Endothelial cell of umbilical vein (primary cell): ENCODE results near the gene EMD. TPM values are rescaled to one million over a fixed set of nuclear protein-coding genes. Genes with fewer than 3 reads are reported as not detected.

ENCODE experiments used
- BruUV-seq: library from RNA; stranded (reverse); fragments of 400-500 nt; replicated peaks from 2 replicates; lab custom pipeline; 2021; lab: Mats Ljungman, UMichigan
- CTCF ChIA-PET: fragments of 300-600, 350-600 bp; sonication (Branson Sonifier 250); formaldehyde crosslinking; loops from one replicate; lab custom pipeline; 2021; ENCODE audit warnings: antibody characterized with exemption, inconsistent platforms; lab: Charles Lee
- POLR2A ChIA-PET: fragments of 300-600, 350-600 bp; sonication (Branson Sonifier 250); formaldehyde crosslinking; loops from one replicate; lab custom pipeline; 2021; ENCODE audit warnings: antibody characterized with exemption, inconsistent platforms; lab: Charles Lee
- DNase-seq: peaks from one replicate; pipeline ENCODE4 v3.0.0-alpha.2; 2011; ENCODE audit warnings: low read depth, low spot score
- FAIRE-seq: peaks from 2 replicates; lab custom pipeline; 2011; peaks lifted over from hg19 to GRCh38; lab: Jason Lieb, UNC
- H2AFZ ChIP-seq: 2 replicates; pipeline ENCODE4 v1.6.0; 2012; ENCODE audit warnings: low read depth, low read length, control low read depth, inconsistent platforms
- H3K27ac ChIP-seq: 2 replicates; pipeline ENCODE4 v1.5.1; 2011; ENCODE audit warnings: low read depth, mild to moderate bottlenecking, control low read depth, low read length, moderate library complexity; ENCODE audit not compliant: insufficient read depth
- H3K27me3 ChIP-seq, 2 experiments: 2 replicates each; pipeline versions ENCODE4 v1.6.0 to v1.6.1; 2011; ENCODE audit warnings: low read length in 2 of 2, mixed read lengths in 1 of 2; ENCODE audit not compliant: control insufficient read depth in 2 of 2, insufficient read depth in 2 of 2
- H3K36me3 ChIP-seq, 2 experiments: 2 replicates in 1 of 2; 3 replicates in 1 of 2; pipeline ENCODE4 v1.5.1; 2011; ENCODE audit warnings: low read length in 2 of 2, mild to moderate bottlenecking in 1 of 2, moderate library complexity in 1 of 2; ENCODE audit not compliant: control insufficient read depth in 2 of 2, insufficient read depth in 2 of 2; ENCODE audit errors: extremely low read depth in 1 of 2
- H3K4me1 ChIP-seq: 3 replicates; pipeline ENCODE4 v1.5.1; 2011; ENCODE audit warnings: mild to moderate bottlenecking, low read length; ENCODE audit not compliant: control insufficient read depth, insufficient read depth; ENCODE audit errors: extremely low read depth
- H3K4me2 ChIP-seq: 2 replicates; pipeline ENCODE4 v1.6.1; 2011; ENCODE audit warnings: low read length, control low read depth, mixed read lengths; ENCODE audit not compliant: insufficient read depth
- H3K4me3 ChIP-seq, 3 experiments: fragments of 200-600 bp in 1 of 3; sonication (generic), shearing (Covaris generic) in 1 of 3; replicated peaks in 1 of 3; 2 replicates each; pipeline ENCODE4 v1.5.1; 2011 to 2016; ENCODE audit warnings: control low read depth in 3 of 3, low read length in 3 of 3, mild to moderate bottlenecking in 2 of 3, inconsistent platforms in 1 of 3, low read depth in 1 of 3, moderate library complexity in 1 of 3; ENCODE audit not compliant: insufficient read depth in 1 of 3
- H3K79me2 ChIP-seq: 2 replicates; pipeline ENCODE4 v1.6.0; 2012; ENCODE audit warnings: low read length, inconsistent platforms; ENCODE audit not compliant: control insufficient read depth, insufficient read depth
- H3K9ac ChIP-seq: replicated peaks from 2 replicates; pipeline ENCODE3; 2011; ENCODE audit warnings: low read length, control low read depth; ENCODE audit not compliant: insufficient read depth; ENCODE audit errors: extremely low read depth
- H3K9me1 ChIP-seq: replicated peaks from 3 replicates; pipeline ENCODE4 v1.6.0; 2011; ENCODE audit warnings: mild to moderate bottlenecking, low read length; ENCODE audit not compliant: control insufficient read depth, insufficient read depth; ENCODE audit errors: extremely low read depth
- H3K9me3 ChIP-seq: replicated peaks from 2 replicates; pipeline ENCODE4 v1.5.1; 2012; ENCODE audit warnings: low read length, inconsistent platforms; ENCODE audit not compliant: control insufficient read depth, insufficient read depth
- H4K20me1 ChIP-seq: replicated peaks from 2 replicates; pipeline ENCODE3; 2011; ENCODE audit warnings: mild to moderate bottlenecking, low read length; ENCODE audit not compliant: control insufficient read depth, insufficient read depth; ENCODE audit errors: extremely low read depth
- EZH2 ChIP-seq: IDR thresholded peaks from 2 replicates; pipeline ENCODE4 v1.6.1; 2012; ENCODE audit warnings: borderline replicate concordance, low read depth, mild to moderate bottlenecking, moderate library complexity, low read length, inconsistent platforms; ENCODE audit not compliant: severe bottlenecking
- JUN ChIP-seq: IDR thresholded peaks from 2 replicates; pipeline ENCODE4 v1.6.1; 2011; ENCODE audit warnings: borderline replicate concordance, low read depth; ENCODE audit not compliant: insufficient read length, insufficient read depth
- POLR2A ChIP-seq: IDR thresholded peaks from 2 replicates; pipeline ENCODE4 v1.6.1; 2012; ENCODE audit warnings: low read depth, mild to moderate bottlenecking, control low read depth, low read length
- POLR2AphosphoS5 ChIP-seq: IDR thresholded peaks from 2 replicates; pipeline ENCODE4 v1.6.1; 2012; ENCODE audit warnings: low read depth, mild to moderate bottlenecking, control low read depth, low read length, moderate library complexity; ENCODE audit not compliant: insufficient read depth
- dilution Hi-C: fragments of 300-500 bp; cut with MboI; formaldehyde crosslinking; loops from one replicate; pipeline ENCODE4 v1.15.0; 2019; ENCODE audit warnings: low sequenced_read_pairs; ENCODE audit not compliant: extremely low pct_ligation_motif_present
- intact Hi-C: fragments of 100-400 bp; cut with micrococcal nuclease; formaldehyde crosslinking; loops from one replicate; pipeline ENCODE4 v1.10.0; 2022
- polyA plus RNA-seq, 4 experiments: library from polyadenylated mRNA; depleted of rRNA in 3 of 4; stranded (reverse) in 3 of 4; unstranded in 1 of 4; fragments of >200 nt; gene quantifications; 2 replicates each; pipeline versions ENCODE4 v1.2.1 to v1.2.3, GENCODE V29; 2011 to 2012; ENCODE audit warnings: missing spikeins in 1 of 4
- total RNA-seq: library from RNA; stranded (reverse); gene quantifications from 2 replicates; pipeline ENCODE4 v1.2.3, GENCODE V29; 2021
- TF ChIP-seq, protein P1 (sequence below), 2 donors: IDR thresholded peaks; 1 replicate in 1 of 2; 2 replicates in 1 of 2; pipeline ENCODE4 v1.5.1; 2011; ENCODE audit warnings: low read length in 2 of 2, mild to moderate bottlenecking in 2 of 2, moderate library complexity in 2 of 2, control low read depth in 1 of 2, inconsistent platforms in 1 of 2, low read depth in 1 of 2; ENCODE audit not compliant: insufficient read depth in 1 of 2; ENCODE audit errors: extremely low read depth in 1 of 2
- TF ChIP-seq, protein P2 (sequence below): IDR thresholded peaks from 2 replicates; pipeline ENCODE4 v1.6.1; 2011; ENCODE audit not compliant: insufficient read depth, insufficient read length

Gene EMD
- total and polyA plus RNA-seq, 2 donors (not counting 3 experiments of a cell fraction or from before 2014, with no cell fraction given): 50.6 to 76.8 TPM

DNA sequence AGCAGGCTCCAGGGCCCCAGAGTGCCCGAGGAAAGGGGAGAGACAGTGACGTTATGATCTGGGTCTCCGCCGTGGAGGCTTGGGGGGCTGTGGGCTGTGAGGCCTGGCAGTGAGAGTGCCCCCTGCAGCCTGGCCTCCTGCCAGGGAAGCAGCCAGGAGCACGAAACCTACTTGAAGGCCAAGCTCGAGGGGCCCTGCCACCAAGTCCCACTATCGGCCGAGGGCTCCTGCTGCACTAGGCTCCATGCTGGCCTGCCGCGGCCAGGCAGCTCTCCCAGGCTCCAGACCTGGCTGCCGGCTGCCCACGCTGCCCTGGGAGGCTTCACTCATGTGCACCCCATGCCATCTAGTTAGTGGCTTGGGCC is 23.3 kb upstream of the EMD start:
- DNase-seq: no peak
- Histone ChIP-seq H3K9me1 (no peaks in the 10 kb centered on the region), H3K27ac (no peak overlapping the region), H3K27me3 (no peaks in the 10 kb centered on the region), H3K9me3 (no peaks in the 10 kb centered on the region), H4K20me1 (no peaks in the 10 kb centered on the region), H3K4me2 (no peak overlapping the region), H3K9ac (no peak overlapping the region), H2AFZ (no peak overlapping the region), H3K4me1 (no peaks in the 10 kb centered on the region), H3K36me3 (peaks cover 15 to 98% of the 10 kb centered on the region in 2 experiments), H3K4me3 (no peak overlapping the region), H3K79me2 (peaks cover 41% of the 10 kb centered on the region)
- intact Hi-C loops (no loop called here), dilution Hi-C loops (no loop called here)
- peak; percentile 34 for TF ChIP-seq POLR2A
- TF ChIP-seq, protein P1, sequence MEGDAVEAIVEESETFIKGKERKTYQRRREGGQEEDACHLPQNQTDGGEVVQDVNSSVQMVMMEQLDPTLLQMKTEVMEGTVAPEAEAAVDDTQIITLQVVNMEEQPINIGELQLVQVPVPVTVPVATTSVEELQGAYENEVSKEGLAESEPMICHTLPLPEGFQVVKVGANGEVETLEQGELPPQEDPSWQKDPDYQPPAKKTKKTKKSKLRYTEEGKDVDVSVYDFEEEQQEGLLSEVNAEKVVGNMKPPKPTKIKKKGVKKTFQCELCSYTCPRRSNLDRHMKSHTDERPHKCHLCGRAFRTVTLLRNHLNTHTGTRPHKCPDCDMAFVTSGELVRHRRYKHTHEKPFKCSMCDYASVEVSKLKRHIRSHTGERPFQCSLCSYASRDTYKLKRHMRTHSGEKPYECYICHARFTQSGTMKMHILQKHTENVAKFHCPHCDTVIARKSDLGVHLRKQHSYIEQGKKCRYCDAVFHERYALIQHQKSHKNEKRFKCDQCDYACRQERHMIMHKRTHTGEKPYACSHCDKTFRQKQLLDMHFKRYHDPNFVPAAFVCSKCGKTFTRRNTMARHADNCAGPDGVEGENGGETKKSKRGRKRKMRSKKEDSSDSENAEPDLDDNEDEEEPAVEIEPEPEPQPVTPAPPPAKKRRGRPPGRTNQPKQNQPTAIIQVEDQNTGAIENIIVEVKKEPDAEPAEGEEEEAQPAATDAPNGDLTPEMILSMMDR (IDR thresholded peaks at IDR 0.05; ENCODE audit: extremely low read depth in 1 of 2, insufficient read depth in 1 of 2, low read depth in 1 of 2, low read length in 2 of 2): no peak
- TF ChIP-seq, protein P2, sequence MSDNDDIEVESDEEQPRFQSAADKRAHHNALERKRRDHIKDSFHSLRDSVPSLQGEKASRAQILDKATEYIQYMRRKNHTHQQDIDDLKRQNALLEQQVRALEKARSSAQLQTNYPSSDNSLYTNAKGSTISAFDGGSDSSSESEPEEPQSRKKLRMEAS: no peak
- FAIRE-seq: no peak
- POLR2A ChIA-PET: no interaction called here
- CTCF ChIA-PET: interaction anchor here (1.4 kb wide), 1 partner anchor 15 kb away, joined by 4 read pairs; no protein-coding TSS in a partner anchor
- no TSS peak for BruUV-seq

DNA sequence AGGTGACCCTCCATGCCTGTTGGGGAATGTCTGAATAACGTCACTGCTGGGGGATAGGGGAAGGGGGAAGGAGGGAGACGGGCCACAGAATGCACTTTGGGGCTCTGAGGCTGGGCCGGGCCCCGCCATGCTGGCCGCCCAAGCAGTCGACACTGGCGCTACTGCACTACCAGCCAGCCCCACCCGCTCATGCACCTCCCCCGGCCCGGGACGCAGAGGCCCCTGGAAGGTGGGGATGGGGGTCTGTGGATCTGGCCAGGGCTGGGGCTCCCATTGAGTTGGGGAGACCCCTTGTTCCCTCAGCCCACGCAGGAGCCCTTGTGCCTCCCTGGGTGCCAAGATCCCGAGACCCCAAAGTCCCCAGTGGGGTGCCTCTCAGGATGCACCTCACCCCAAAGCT is 22.5 kb upstream of the EMD start:
- FAIRE-seq (no peak), DNase-seq (no peak)
- H3K4me1 ChIP-seq: no peaks in the 10 kb centered on the region
- TF ChIP-seq JUN (no peak), POLR2A (no peak), EZH2 (no peak), POLR2AphosphoS5 (no peak)
- TF ChIP-seq, protein P2: no peak
- H2AFZ ChIP-seq: no peak overlapping the region
- H3K27me3 ChIP-seq: no peaks in the 10 kb centered on the region
- no peak overlapping the region for H3K4me3 ChIP-seq
- peaks cover 17 to 96% of the 10 kb centered on the region in 2 experiments for H3K36me3 ChIP-seq
- peaks cover 46% of the 10 kb centered on the region for H3K79me2 ChIP-seq
- BruUV-seq: no TSS peak
- ChIA-PET POLR2A (no interaction called here), CTCF (no interaction called here)
- no peak overlapping the region for H3K27ac ChIP-seq
- no peaks in the 10 kb centered on the region for H4K20me1 ChIP-seq
- H3K4me2 ChIP-seq: no peak overlapping the region
- dilution Hi-C loops (no loop called here), intact Hi-C loops (no loop called here)
- H3K9ac ChIP-seq: no peak overlapping the region
- no peaks in the 10 kb centered on the region for H3K9me1 ChIP-seq
- H3K9me3 ChIP-seq: no peaks in the 10 kb centered on the region
